ENCODE measurements around the gene LBR. TPM values are rescaled to one million over a fixed set of nuclear protein-coding genes. Genes with fewer than 3 reads are reported as not detected.

The LBR gene
- total RNA-seq, 1 donor from 2014 or later = 56.4 TPM

- H3K9me3 ChIP-seq = no peaks in the 10 kb centered on the region
- H3K4me3 ChIP-seq = no peak overlapping the region
- intact Hi-C loops (cut with DNase I) = no loop called here
- H3K27ac ChIP-seq = no peak overlapping the region
- peaks cover 76% of the 10 kb centered on the region for H3K36me3 ChIP-seq
- no peak for DNase-seq
- H3K4me1 ChIP-seq = no peaks in the 10 kb centered on the region
- H3K27me3 ChIP-seq (ENCODE audit: low read depth) = no peaks in the 10 kb centered on the region
- TF ChIP-seq, protein P1, sequence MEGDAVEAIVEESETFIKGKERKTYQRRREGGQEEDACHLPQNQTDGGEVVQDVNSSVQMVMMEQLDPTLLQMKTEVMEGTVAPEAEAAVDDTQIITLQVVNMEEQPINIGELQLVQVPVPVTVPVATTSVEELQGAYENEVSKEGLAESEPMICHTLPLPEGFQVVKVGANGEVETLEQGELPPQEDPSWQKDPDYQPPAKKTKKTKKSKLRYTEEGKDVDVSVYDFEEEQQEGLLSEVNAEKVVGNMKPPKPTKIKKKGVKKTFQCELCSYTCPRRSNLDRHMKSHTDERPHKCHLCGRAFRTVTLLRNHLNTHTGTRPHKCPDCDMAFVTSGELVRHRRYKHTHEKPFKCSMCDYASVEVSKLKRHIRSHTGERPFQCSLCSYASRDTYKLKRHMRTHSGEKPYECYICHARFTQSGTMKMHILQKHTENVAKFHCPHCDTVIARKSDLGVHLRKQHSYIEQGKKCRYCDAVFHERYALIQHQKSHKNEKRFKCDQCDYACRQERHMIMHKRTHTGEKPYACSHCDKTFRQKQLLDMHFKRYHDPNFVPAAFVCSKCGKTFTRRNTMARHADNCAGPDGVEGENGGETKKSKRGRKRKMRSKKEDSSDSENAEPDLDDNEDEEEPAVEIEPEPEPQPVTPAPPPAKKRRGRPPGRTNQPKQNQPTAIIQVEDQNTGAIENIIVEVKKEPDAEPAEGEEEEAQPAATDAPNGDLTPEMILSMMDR (IDR thresholded peaks at IDR 0.05) = no peak
- no peak for ATAC-seq
These were observed 20.1 kb downstream of the LBR start for GRCh38 chr1:225407755-225408154.

DNA sequence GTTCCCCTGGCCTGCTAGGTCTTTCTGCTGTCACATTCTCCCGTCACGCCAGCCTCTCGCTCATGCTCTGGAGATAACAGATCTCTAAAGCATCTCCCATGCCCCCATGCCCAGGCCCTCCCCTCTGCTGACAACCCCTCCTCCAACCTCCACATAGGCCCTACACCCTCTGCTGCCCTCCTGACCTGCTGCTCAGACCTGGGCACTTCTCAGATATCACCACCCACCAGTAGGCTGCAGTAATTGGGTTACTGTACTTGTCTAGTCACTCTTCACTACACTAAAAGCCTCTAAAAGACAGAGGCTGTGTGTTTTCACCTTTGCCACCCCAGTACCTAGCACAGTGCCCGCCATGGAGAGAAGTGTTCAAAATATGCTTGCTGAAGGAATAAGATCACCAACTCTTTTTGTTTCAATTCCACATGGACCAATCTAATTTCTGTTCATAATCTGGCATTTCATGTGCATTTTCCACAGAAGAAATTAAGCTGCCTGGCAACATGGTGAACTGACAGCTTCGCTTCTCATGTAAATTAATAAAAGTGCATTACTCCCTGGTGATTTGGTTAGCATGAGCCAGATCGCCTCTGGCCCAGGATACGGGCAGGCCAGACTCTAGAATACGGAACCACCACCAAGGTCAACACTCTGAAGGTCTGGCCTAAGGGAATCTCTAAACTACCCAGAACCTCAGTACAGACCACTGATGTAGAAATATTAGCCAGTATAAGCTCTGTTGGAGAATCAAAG is 20.7 kb downstream of the LBR start:
- no peak overlapping the region for H3K27ac ChIP-seq
- no peaks in the 10 kb centered on the region for H3K4me1 ChIP-seq
- H3K4me3 ChIP-seq = no peak overlapping the region
- peaks cover 76% of the 10 kb centered on the region for H3K36me3 ChIP-seq
- intact Hi-C loops (cut with DNase I) = no loop called here
- no peaks in the 10 kb centered on the region for H3K27me3 ChIP-seq (ENCODE audit: low read depth)
- no peaks in the 10 kb centered on the region for H3K9me3 ChIP-seq
- DNase-seq (no peak), ATAC-seq (no peak)
- TF ChIP-seq, protein P1 (IDR thresholded peaks at IDR 0.05) = no peak

DNA sequence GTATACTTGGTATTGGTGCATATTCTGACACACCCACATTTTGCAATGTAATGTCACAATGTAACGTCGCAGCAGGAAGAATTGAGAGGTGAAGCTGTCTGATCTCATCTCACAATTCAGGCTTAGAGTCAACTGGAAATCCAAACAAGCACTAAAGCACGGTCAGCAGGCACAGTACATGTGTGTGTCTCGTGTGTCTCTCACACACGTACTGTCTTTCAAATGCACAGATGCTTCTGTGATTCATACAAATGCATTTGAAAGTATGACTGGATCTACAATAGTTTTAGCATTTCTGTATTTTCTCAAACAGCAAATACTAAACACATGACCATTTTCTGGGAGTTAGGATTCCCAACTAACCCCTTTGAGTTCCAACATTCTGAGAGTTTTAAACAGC is 26.9 kb downstream of the LBR start:
- Histone ChIP-seq H3K27ac (no peak overlapping the region), H3K36me3 (peaks cover 68% of the 10 kb centered on the region), H3K9me3 (no peaks in the 10 kb centered on the region), H3K4me1 (no peaks in the 10 kb centered on the region), H3K4me3 (no peak overlapping the region), H3K27me3 (ENCODE audit: low read depth) (no peaks in the 10 kb centered on the region)
- ATAC-seq (no peak), DNase-seq (no peak)
- TF ChIP-seq, protein P1 (IDR thresholded peaks at IDR 0.05) = no peak
- intact Hi-C loops (cut with DNase I) = no loop called here

DNA sequence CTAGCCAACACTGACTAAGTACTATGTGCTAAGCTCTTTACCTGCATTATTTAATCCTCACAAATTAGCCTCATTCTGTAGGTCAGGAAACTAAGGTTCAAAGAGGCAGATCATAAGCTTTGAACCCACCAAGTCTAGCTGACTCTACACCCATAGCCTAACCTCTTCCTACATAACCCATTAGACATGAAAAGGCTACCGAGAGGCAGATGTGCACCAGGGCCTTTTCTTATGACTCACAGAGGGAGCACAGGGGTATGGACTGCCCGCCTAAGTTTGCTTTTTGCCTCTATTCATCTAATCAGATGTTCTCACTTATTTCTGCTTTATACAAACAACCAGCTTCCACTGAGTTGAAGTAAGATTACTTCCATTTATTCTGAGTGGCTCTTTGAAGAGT is 31.5 kb downstream of the LBR start:
- no peak for ATAC-seq
- peaks cover 26% of the 10 kb centered on the region for H3K36me3 ChIP-seq
- intact Hi-C loops (cut with DNase I) = no loop called here
- no peaks in the 10 kb centered on the region for H3K9me3 ChIP-seq
- no peak for DNase-seq
- no peak overlapping the region for H3K27ac ChIP-seq
- TF ChIP-seq, protein P1 (IDR thresholded peaks at IDR 0.05) = no peak
- no peaks in the 10 kb centered on the region for H3K4me1 ChIP-seq
- H3K27me3 ChIP-seq (ENCODE audit: low read depth) = no peaks in the 10 kb centered on the region
- H3K4me3 ChIP-seq = no peak overlapping the region

DNA sequence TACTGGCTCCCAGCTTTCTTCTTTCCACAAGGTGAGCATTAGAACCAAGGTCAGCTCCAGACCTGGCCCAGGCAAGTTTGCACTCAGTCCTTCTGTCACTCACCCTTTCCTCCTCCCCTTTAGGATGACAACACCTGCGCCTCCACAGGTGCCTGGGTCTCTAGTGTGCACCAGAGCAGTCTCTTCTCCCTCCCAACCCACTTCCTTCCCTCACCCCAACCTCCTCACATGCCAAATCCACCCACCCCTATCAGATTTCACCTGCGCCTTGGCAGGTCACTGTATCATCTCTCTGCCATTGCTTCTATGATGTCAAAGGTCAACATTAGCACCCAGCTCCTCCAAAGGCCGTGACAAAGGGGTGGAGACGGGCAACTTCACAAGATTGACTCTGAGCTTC is 38.0 kb downstream of the LBR start:
- no peak overlapping the region for H3K4me3 ChIP-seq
- intact Hi-C loops (cut with DNase I) = no loop called here

More for the DNA sequence above, 38.0 kb downstream of the LBR start:
- H3K27ac ChIP-seq = no peak overlapping the region
- TF ChIP-seq, protein P1 (IDR thresholded peaks at IDR 0.05) = no peak
- H3K4me1 ChIP-seq = no peaks in the 10 kb centered on the region
- ATAC-seq = no peak
- H3K36me3 ChIP-seq = no peaks in the 10 kb centered on the region
- H3K9me3 ChIP-seq = no peaks in the 10 kb centered on the region
- no peaks in the 10 kb centered on the region for H3K27me3 ChIP-seq (ENCODE audit: low read depth)
- no peak for DNase-seq

All from lower lobe of right lung (tissue), 2 donors.